NCI-H1092 (cell line): ENCODE data around the gene SCN1B.
"Not testable (repeated sequence)": the region's sequence is repeated elsewhere in the genome, so short reads cannot be mapped to it uniquely, and the experiment has no call there.

ENCODE experiments used
- DNase-seq: peaks from one replicate; lab custom pipeline; 2025; lab: John Stamatoyannopoulos, UW

Gene SCN1B

GRCh38 chr19:35000647-35001501 is 29.4 kb upstream of the SCN1B start:
- DNase-seq: no peak

DNA sequence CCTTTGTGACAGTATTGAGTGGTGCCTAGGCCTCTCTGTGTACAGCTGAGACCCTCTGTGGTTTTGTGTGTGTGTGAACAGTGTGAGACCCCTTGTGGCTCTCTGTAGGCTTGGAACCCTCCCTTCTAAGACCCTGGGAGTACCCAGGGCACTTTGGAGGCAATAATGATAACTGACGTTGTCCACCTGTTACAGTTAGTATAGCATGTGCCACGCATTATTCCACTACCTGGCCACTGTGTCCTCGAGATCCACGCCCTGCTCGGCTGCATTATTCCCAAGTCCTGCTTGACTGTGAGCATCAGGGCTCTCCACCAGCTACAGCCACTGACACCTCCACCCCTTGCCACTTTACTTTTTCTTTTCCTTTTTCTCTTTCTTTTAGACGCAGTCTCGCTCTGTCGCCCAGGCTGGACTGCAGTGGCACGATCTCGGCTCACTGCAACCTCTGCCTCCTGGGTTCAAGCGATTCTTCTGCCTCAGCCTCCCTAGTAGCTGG is 28.2 kb upstream of the SCN1B start:
- no peak for DNase-seq

GRCh38 chr19:35004517-35005255 is 25.6 kb upstream of the SCN1B start:
- no peak for DNase-seq

GRCh38 chr19:35005256-35005977 is 24.9 kb upstream of the SCN1B start:
- DNase-seq: no peak

GRCh38 chr19:35006007-35006341 is 24.3 kb upstream of the SCN1B start:
- DNase-seq: not testable (repeated sequence)

GRCh38 chr19:35006342-35006998 is 23.8 kb upstream of the SCN1B start:
- DNase-seq: no peak

DNA sequence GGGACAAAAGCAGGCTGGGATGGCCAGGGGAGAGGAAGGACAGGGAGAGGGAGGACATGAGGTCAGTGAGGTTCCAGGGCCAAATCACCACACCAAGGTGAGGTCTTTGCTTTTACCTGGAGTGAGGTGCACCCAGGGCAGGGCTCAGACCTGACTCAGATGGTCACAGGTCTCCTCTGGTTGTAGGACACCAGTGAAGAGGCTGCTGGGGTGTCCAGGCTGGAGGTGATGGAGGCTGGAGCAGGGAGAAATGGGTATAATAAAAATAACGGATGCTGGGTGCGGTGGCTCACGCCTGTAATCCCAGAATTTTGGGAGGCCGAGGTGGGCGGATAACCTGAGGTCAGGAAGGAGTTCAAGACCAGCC is 23.3 kb upstream of the SCN1B start:
- DNase-seq: no peak

- DNase-seq: not testable (repeated sequence)
Measured at GRCh38 chr19:35007427-35007826, 22.8 kb upstream of the SCN1B start.

DNA sequence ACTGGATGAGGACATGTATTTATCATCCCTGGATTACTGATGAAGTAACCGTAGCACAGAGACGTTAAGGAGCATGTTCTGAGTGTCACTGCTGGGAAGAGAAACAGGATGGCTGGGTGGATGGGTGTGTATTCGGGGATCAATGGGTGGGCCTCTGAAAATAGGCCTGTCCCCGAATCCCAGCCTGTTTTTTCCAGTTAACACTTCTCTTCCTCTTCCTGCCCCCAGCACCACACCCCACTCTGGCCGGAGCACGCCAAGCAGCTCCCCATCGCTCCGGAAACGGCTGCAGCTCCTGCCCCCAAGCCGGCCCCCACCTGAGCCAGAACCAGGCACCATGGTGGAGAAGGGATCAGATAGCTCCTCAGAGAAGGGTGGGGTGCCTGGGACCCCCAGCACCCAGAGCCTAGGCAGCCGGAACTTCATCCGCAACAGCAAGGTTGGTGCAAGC is 21.4 kb upstream of the SCN1B start:
- DNase-seq: no peak

- DNase-seq: no peak
Measured at GRCh38 chr19:35009424-35010415, 20.6 kb upstream of the SCN1B start.

DNA sequence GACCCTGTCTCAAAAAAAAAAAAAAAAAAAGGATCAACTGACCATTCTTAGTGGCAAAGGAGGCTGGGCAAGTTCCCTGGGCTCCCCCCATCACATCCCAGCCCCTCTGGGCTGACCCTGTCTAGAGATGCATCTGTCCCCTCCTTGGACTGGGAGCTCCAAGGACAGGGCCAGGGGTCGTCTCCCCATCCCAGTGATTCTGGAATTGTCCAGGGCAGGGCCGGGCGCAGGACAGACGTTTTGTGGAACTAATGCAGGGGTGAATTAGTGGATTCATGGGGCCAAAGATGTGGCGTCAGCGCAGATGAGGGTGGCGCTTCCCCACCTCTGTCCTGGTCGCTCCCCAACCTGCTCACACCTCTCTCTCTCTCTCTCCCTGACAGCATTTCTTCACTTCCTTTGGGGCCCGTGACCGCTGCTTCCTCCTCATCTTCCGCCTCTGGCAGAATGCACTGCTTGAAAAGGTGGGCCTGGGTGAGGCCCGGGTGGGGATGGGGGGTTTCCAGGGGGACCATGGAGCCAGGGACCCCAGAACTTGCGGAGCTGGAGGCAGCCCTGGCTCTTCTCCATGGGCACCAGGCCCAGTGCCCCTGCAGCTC is 19.1 kb upstream of the SCN1B start:
- no peak for DNase-seq

- no peak for DNase-seq
Measured at GRCh38 chr19:35011737-35012682, 18.3 kb upstream of the SCN1B start.

DNA sequence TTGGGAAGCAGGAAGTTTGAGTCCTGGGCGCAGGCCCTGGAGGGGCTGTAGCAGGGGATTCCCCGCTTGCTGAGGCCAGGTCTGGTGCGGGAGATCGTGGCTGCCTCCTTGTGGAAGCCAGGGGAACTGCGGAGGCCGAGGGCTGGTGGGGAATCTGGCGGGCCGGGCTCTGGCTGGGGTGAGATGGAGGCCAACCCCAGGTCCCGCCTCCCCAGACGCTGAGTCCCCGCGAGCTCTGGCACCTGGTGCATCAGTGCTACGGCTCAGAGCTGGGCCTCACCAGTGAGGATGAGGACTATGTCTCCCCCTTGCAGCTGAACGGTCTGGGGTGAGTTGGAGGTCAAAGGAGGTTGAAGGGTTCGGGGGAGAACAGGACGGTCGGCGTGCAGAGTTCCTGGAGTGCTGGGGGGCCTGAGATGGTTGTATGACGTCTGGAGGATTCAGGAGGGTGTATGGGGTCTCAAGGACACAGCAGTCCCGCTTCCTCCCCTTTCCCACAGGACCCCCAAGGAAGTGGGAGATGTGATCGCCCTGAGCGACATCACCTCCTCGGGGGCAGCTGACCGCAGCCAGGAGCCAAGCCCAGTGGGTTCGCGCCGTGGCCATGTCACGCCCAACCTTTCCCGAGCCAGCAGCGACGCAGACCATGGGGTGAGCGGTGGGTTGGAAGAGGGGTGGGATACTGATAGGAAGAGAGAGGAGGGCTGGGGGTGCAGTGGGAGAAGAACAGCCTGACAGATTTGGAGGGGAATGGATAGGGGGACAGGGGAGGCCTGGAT is 17.0 kb upstream of the SCN1B start:
- DNase-seq: no peak

DNA sequence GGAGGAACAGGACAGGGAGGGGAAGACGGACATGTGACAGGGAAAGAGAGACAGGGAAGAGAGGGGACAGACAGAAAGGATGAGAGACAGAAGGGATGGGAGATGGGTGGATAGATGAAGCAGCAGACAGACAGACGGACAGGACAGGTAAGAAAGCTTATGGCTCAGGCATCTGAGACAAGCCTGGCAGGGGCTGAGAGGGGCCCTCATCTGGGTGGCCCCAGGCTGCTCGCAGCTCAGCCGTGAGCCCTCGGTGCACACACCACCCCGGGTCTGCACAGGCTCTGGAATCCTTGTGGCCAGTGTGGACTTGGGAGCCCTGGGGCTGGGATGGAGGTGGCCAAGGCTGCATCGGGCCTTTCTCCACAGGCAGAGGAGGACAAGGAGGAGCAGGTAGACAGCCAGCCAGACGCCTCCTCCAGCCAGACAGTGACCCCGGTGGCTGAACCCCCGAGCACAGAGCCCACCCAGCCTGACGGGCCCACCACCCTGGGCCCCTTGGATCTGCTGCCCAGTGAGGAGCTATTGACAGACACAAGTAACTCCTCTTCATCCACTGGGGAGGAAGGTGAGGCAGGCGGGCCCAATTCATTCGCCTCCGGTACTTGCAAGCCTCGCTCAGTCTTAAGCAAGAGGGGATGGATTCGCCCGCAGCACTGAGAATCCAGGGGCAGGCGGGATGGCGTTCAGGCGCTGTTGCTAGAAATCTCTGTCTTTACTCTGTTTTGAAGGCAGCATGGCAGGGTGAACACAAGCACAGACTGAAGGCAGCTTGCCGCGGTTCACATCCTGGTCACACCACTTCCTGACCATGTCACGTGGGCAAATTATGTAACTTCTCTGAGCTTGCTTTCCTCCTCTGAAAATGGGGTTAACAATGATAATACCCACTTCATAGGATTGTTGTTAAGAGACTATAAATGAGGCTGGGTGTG is 16.2 kb upstream of the SCN1B start:
- DNase-seq: no peak

DNA sequence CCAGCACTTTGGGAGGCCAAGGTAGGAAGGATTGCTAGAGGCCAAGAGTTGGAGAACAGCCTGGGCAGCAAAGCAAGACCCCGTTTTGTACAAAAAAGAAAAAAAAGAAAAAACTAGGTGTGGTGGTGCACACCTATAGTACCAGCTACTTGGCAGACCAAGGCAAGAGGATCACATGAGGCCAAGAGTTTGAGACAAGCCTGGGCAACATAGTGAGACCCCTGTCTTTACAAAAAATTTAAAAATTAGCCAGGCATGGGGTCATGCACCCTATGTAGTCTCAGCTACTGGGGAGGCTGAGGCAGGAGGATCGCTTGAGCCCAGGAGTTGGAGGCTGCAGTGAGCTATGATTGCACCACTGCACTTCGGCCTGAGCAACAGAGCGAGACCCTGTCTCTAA is 15.5 kb upstream of the SCN1B start:
- not testable (repeated sequence) for DNase-seq

DNA sequence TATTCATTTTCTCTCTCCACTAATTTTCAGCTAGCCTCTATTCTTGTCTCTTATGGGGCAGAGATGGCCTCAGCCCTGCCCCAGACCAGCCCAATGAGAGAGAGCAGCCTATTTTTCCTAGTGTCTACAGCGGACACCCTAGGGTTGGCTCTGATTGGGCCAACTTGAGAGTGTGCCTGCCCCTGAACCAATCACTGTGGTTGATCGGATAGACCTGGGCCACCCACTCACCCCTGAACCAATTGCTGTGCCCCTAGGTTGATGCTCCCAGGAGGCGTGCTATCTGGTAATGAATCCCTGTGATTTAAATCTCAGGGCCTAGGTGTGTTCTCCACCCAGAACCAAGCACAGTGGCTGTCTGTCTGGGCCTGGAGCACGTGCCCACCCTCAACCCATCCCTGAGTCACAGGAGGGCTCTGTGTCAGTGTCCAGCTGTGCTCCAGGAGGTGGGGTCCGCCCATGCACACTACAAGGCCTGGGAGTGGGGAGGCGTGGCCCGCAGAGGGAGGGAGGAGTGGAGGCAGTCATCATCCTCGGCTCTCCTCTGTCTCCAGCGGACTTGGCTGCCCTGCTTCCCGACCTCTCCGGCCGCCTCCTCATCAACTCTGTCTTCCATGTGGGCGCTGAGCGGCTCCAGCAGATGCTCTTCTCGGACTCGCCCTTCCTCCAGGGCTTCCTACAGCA is 14.9 kb upstream of the SCN1B start:
- DNase-seq: no peak

DNA sequence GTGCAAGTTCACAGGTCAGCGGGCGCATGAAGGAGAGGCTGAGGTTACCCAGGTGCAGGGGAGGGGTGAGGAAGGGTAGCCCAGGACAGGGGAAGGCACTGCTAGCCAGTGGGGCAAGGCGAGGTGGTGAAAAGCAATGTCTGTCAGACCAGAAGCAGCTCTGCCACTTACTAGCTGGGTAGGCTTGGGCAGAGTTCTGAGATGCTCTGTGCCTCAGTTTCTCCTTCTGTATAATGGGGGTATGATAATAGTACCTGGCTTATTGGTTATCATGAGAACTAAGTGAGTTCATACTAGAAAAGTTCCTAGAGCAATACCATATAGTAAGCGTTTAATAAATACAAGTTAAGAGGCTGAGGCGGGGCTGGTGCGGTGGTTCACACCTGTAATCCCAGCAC is 14.3 kb upstream of the SCN1B start:
- no peak for DNase-seq
